ENCODE measurements around the gene LPP.

LPP gene

DNA sequence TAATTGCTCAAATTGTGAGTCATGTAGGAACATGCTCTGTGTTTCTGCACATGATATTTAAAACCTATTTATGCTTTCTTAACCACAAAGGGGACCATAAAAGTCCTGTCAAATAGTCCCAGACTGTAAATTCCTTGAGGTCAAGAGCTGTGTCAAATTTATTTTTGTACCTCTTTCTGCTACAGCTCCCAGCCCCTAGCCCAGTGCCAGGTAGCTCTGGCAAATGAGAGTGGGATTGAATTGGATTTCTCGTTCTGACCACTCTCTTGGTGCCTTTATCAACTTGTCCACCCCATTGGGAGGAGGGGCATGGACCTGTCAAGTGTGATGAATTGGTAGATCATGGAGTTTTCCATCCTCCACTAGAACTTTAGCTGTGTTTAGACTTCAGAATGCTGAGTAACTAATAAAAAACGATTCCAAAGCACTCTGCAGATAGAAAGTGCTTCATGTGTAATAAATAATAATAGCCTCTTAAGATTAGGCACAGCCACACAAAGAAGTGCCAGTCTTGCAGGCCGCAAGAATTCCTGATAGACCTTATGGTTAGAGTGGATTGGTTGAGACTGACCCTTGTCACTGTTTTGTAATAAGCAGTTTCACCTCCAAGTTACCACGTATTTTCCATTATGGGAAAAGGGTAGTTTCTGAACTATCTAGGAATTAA, 120.4 kb downstream of the LPP start:
- DNase-seq (ENCODE audit: low spot score): no peak

DNA sequence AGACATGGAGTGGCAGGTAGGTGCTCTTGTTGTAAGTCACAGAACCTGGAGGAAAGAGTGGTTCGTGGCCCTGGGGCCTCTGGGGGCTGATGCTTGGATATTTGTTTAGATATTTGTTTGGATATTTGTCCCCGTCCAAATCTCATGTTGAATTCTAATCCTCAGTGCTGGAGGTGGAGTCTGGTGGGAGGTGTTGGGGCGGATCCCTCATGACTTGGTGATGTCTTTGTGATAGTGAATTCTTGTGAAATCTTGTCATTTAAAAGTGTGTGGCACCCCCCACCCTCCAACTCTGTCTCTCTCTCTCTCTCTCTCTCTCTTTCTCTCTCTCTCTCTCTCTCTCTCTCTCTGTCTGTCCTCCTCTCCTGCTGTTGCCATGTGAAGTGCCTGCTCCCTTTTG, 122.4 kb downstream of the LPP start:
- DNase-seq (ENCODE audit: low spot score): no peak

DNA sequence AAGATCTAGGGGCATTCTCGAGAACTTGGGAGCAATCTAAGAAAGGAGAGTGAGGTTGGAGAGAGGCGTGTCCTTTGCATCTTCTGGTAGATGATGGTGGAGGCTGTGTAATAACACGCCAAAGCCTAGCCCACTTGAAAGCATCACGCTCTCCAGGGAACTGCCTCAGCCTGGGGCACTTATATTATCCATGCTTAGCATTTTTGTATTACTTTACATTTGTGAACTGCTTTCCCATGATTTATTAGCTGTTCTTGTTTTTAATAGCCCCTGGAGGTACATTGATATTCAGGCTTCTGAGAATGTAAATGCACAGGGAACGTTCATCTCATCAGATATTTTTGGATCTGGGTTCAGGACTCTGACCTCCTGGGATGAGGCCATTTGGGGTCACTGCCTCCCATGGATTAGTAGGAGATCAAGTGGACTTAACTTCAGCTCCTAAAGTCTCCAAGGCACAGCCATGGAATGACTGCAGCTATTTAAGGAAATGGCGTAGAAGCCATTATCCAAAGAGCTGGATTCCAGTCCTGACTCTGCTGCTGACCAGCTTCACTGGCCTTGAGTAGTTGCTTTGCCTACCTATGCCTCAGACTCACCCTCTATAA, 124.9 kb downstream of the LPP start:
- no peak for DNase-seq (ENCODE audit: low spot score)

- no peak for DNase-seq (ENCODE audit: low spot score)
Measured at GRCh38 chr3:188279502-188280335, 125.8 kb downstream of the LPP start.

GRCh38 chr3:188280627-188281026, 126.7 kb downstream of the LPP start:
- DNase-seq (ENCODE audit: low spot score): no peak

DNA sequence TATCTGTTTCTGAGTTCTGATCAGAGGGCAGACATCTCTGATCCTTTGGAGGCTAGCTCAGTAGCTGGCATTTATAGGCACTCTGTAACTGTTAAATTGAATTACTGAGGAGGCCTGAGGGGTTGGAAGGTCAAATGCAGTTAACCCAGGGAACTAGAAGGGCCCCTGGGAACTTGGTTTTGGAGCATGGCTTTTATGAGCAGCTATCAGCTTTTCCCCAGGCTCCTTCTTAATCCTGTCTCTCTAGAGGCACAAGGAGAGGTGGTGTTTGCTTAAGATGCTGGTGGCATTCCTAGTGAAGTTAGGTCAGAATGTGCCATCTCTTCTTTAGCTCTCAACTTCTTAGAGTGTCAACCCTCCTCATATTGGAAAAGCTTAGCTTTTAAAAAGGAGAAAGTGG, 128.9 kb downstream of the LPP start:
- no peak for DNase-seq (ENCODE audit: low spot score)

DNA sequence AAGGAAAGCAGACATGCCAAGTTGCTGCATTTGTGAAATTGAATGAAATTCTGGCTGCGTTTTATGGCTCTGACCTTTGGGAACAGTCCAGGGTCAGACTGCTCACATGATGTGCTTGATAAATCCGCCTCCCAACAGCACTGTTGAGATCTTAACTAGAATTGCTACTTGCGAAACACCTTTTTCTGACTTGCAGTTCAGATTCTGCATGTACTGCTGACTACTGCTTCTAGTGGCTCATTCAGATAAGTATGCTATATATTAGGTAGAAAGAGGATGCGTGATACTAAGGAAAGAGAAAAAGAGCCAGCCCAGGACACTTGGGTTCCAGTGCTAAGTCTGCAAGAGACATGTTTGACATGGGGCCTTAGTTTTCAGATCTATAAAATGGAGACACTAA, 129.4 kb downstream of the LPP start:
- DNase-seq (ENCODE audit: low spot score): no peak

DNA sequence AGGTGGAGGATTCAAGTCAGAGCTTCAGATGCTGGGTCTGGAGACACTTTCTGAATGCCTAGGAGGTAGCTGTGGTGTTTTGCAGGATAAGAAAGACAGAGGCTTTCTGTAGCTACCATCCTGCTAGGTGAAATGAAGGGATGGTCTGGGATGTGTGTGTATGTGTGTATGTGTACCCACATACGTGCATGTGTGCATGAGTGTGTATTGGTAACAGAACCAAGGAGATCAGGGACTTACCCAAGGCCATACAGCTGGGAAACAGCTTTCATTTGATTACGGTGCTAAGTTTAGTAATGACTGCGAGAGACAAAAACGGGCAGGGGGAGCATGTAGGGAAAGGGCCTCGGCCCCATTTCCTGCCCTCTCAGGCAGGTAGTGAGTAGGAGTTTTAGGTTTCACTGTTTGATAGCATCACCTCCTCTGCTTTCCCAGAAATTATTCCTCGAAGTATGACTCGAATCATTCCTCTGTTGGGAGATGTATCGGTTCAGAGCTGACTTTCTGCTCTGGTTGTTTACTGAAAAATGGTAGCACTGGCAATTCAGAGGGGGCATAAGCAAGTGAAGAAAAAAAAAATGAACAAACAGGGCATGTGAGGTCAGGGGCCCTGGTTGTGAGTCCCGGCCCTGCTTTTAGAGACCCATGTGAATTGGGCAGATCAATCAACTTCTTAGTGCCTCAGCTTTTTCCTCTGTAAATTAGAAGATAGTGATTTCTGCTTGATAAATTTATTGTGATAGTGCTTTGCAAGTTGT, 130.7 kb downstream of the LPP start:
- DNase-seq (ENCODE audit: low spot score): no peak

GRCh38 chr3:188286087-188286513, 132.1 kb downstream of the LPP start:
- no peak for DNase-seq (ENCODE audit: low spot score)

DNA sequence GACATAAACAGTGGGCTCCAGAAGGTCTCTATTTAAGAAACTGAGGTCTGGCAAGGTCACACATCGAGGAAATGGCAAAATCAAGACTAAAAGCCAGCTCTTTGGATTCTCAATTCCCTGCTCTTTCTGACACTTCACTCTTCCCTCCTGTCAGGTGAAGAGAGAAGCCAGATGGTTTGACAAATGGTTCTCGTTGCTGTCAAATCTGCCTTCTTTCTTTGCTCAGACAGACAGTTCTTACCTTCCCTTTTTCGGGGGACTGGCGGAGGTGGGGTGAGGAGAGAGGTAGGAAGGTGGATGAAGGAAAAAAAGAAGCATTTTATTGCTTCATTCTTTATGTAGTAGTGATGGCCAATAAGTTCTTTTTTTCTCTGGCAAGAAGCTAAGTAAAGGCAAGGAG, 133.4 kb downstream of the LPP start:
- no peak for DNase-seq (ENCODE audit: low spot score)

DNA sequence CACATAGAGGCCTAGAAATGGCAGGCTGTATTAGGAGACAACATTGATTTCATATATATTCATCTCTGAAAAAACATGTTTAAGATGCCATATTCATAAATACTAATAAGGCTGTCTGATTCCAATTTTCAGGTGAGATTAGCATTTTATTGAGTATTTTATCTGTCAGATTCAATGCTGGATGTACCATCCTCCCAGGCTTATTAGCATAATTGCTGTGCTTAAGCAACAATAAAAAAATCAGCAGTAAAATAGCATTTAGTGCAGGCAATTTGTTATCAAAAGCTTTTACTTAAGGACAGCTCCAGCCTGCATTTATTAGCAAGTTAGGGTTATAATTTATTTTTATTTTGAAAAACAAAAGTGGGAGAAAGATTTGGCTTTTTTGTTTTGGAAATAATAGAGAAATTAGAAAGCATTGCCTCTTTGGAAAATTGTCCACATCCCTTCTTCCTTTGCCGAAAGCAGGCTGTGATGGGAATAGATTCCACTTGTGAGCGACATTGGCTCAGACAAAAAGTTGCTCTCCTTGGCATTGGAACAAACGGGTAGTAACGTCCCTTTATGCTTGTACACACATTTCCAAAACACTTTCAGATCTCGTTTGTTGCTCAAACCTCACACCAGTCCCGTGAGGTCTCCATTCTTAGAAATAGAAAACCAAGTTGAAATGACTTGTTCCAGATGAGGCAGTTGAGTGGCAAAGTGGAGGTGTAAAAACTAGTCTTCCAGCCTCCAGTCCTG, 134.0 kb downstream of the LPP start:
- DNase-seq (ENCODE audit: low spot score): no peak

DNA sequence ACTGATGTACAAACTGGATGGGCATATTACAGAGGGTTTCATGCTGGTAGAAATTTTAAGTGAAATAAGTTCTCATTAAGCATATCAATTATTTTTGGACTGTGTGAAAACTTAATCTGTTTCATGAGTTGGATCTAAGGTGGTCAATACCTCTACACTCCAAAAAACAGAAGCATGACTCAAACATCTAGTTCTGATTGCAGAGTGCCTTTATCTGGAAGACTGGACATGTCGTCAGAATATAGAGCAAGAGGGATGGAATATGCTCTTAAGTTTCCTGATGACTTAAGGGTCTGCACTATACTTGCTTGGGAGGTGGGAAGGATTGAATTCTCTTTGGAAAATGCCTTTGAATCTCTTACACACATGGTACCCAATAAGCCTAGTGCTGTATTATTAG, 138.3 kb downstream of the LPP start:
- DNase-seq (ENCODE audit: low spot score): no peak

GRCh38 chr3:188292827-188293226, 138.9 kb downstream of the LPP start:
- no peak for DNase-seq (ENCODE audit: low spot score)

DNA sequence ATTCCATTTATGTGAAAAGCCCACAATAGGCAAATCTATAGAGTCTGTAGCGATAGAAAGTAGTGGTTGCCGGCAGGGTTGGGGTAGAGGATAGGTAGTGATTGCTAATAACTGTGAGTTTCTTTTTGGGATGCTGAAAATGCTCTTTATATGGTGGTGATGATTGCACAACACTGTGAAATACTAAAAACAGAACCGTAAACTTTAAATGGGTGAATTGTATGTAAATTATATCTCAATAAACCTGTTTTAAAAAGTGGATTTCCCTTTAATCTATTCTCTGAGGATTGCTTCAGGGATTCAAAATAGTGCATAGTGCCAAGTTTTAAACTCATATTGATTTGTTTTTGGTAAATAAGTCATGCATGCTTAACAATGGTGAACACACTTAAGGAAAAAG, 140.2 kb downstream of the LPP start:
- no peak for DNase-seq (ENCODE audit: low spot score)

- DNase-seq (ENCODE audit: low spot score): no peak
Measured at GRCh38 chr3:188294823-188295487, 141.0 kb downstream of the LPP start.

GRCh38 chr3:188295876-188296275, 141.9 kb downstream of the LPP start:
- no peak for DNase-seq (ENCODE audit: low spot score)

GRCh38 chr3:188296761-188297612, 143.0 kb downstream of the LPP start:
- peak; percentile 37 for DNase-seq (ENCODE audit: low spot score)

DNA sequence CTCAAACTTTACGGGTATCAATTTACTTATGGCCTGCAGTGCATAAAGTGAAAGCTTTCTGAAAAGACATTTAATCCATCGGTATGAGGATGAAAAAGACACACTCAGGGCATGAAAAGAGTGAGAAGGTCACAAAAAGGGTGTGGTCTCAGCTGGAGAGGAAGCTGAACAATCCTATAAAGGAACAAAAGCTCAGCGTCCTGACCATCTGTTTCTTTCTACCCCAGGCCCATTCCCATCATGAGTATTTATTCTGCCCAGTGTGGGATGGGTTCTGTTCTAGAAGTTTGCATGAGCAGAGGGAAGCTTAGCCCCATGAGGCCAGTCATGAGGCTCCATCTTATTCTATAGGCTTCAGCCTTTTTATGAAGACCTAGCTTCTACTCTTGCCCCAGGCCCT, 144.6 kb downstream of the LPP start:
- no peak for DNase-seq (ENCODE audit: low spot score)

GRCh38 chr3:188299068-188299467, 145.1 kb downstream of the LPP start:
- DNase-seq (ENCODE audit: low spot score): no peak

GRCh38 chr3:188299708-188300107, 145.8 kb downstream of the LPP start:
- DNase-seq (ENCODE audit: low spot score): no peak

Measured in germinal center (tissue), 1 donor.